NCI-H2081 treated with DMSO at 0.1 percent for 48 hours (cell line): Measurements from ENCODE around the gene SOSTDC1.
"Not testable (repeated sequence)": the region's sequence is repeated elsewhere in the genome, so short reads cannot be mapped to it uniquely, and the experiment has no call there.

ENCODE experiments used
- DNase-seq: peaks from one replicate; lab custom pipeline; 2025; lab: John Stamatoyannopoulos, UW

SOSTDC1 gene, protein sequence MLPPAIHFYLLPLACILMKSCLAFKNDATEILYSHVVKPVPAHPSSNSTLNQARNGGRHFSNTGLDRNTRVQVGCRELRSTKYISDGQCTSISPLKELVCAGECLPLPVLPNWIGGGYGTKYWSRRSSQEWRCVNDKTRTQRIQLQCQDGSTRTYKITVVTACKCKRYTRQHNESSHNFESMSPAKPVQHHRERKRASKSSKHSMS

GRCh38 chr7:16465469-16466361 is at the start of gene SOSTDC1:
Gene SOSTDC1, minus strand, starts transcription at chr7:16465738. Its CDS starts 70 bp downstream, at chr7:16465668.
- no peak for DNase-seq

DNA sequence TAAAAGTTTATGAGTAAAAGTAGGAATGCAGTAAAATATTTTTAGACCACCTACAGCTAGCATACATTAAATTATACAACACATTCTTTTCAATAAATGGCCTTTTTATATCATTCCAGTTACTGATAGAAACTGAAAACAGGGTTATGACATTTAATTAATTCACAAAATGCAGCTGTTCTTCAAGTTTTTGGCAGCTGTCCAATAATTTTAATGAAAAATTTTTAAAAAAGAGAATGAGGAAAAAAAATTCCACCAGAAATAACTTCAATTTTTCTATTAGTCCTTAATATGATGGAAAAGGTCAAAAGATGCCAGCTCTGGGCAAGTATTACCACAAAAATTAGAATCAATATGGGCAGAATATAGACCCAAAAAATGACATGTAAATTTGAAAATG is 49.2 kb upstream of the SOSTDC1 start:
- no peak for DNase-seq

DNA sequence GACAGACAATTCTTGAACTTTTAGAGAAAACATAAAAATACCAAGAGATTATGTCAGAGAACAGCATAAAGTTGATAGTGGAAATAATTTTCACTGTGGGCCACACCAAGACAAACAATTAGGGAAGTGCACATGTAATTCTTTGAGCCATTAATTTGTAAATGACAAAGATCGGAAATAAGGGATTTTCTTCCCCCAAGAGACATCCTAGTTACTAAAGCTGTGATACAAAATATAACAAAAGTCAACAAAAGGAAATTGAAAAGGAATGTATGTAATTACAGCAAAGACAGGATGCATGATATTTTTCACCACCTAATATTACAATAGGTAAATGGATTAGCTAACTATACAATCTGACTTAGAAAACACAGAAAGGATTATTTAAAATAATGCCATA is 48.7 kb upstream of the SOSTDC1 start:
- no peak for DNase-seq

DNA sequence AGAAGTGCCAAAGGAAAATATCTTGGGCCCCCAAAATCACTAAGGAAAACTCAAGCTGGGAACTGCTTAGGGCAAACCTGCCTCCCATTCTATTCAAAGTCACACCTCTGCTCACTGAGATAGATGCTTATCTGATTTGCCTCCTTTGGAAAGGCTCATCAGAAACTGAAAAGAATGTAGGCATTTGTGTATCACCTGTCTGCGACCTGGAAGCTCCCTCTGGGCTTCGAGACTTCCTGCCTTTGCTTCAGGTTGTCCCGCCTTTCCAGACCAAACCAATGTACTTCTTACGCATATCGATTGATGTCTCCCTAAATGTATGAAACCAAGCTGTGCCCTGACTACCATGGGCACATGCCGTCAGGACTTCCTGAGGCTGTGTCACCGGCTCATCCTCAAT is 46.6 kb upstream of the SOSTDC1 start:
- DNase-seq, result no peak

DNA sequence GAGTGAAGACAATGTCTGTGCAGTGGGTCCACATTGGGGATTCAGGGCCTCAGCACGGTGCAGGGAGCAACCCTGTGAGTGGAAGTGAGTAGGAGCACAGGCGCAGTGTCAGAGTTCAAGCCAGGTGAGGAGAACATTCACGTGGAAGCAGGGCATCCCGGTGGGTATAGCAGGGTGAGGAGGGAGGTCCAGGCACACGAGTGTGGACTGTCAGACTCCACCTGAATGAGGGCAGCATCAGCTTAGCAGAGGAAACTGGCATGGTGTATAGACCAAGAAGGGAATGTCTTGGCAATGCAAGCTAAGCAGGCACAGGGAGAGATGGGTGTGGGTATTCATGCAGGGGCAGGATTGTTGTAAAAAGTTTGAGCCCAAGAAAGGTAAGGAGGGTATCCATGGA is 45.8 kb upstream of the SOSTDC1 start:
- no peak for DNase-seq

DNA sequence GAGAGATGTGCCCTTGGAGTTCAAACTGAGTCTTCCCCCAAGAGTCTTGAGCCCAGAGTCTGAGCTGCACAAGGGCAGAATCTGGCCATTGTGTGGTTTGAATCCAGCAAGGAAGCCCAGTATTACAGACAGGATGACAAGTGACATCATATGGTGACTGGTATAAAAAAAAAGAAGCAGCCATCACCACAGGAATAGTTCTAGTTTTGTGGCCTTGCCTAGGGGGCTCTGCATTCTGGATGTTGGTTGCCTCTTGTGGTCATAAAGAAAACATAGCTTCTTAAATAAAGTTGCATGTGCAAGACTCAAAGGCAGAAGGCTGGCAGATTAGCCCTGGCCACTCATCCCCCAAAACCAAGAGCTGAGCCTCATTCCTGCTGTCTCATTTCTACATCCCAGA is 44.3 kb upstream of the SOSTDC1 start:
- no peak for DNase-seq

DNA sequence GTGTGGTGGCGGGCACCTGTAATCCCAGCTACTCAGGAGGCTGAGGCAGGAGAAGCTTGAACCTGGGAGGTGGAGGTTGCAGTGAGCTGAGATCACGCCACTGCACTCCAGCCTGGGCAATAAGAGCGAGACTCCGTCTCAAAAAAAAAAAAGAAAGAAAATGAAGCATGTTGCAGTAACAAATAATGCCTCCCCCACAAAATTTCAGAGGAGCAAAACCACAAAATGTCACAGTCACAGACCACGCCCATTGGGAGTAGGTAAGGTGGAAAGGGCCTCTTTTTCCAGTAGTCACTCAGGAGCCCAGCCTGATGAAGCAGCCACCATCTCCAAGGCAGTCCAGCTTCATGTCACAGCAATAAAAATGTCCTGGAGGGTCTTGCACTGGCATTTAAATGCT is 40.9 kb upstream of the SOSTDC1 start:
- not testable (repeated sequence) for DNase-seq

DNA sequence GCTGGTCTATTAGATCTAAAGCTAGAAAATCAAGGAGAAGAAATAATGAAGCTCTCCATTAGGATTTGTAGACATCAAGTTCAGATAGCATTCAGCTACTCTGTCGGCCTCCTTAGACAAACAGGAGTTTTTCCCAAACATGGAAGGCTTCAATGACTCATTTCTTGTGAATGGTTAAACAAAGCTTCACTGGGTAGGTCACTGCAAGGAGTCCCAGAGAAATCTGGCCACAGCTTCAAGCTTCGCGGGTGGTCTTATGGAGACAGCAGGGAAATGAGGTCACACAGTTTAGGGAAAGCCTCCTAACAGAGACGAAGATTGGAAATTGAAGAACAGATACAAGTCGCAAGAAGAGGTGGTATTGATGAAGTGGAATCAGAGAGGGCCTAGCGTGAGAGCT is 38.5 kb upstream of the SOSTDC1 start:
- DNase-seq, result no peak

DNA sequence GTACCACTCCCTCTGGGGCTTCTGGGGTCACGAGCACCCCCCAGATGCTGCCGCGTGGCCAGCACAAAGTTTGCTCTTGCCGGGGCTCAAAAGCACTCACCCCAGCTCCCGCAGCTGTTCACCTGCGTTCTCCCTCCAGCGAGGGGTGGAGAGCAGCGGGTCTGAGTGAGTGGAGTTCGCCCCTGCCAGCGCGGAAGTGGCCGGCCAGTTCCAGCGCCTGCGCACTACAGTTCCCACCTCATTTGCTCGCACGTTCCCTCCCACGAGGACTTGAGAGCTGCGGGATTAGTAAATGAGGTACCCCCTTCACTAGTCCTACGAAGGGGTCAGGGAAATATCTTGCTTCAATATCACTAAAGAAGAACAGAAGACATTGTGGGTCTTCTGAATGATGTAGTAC is 36.8 kb upstream of the SOSTDC1 start:
- DNase-seq, result no peak

DNA sequence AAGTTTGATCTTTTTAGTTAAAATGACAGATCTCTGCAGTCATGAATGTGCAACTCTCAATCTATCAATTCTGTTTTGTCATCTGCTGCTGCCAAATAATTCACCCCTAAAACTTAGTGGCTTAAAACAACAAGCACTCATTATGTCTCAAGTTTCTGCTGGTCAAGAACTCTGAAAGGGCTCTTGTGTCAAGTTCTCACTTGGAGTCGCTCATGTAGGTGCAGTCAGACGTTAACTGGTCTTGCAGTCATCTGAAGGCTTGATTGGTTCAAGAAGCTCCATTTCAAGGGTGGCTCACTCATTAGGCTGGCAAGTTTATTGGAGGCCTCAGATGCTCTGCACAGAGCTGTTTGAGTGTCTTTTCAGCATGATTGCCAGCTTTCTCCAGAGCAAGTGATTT is 32.6 kb upstream of the SOSTDC1 start:
- no peak for DNase-seq

GRCh38 chr7:16494955-16495719 is 29.6 kb upstream of the SOSTDC1 start:
- no peak for DNase-seq

GRCh38 chr7:16494551-16494950 is 29.0 kb upstream of the SOSTDC1 start:
- DNase-seq, result no peak

DNA sequence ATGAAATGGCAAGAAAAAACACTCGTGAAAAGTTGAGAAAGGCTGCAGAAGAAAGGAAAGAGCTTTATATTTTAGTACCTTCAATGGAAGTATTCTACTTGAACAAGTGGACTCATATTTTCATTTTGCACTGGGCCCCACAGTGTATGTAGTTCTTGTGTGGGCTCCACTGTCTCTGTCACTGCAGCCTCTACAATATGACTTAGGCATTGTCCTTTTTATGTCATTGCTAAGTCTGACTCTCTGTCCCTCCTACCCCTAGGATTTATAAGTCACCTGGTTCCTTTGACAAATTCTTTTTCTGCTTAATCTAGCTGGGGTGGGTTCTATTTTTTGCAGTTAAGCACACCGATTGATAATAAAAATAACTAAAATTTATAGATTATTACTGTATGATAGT is 27.7 kb upstream of the SOSTDC1 start:
- no peak for DNase-seq

GRCh38 chr7:16492513-16493062 is 27.1 kb upstream of the SOSTDC1 start:
- no peak for DNase-seq

DNA sequence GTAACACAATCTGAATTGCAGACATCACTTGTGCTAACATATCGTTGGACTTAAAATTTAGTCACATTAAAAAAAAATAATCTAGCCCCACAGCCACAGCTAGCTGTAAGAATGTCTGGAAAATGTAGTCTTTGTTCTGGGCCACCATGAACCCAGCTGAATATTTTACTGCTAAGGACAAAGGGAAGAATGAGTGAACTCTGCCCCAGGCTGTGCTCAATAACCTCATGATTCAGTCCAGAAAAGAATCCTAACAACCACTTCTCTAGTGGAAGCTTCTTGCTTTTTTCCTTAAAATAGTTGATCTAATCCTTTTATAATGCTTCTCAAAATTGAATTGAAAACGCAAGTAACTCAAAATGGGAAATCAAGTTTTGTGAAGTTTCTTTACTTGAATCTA is 25.6 kb upstream of the SOSTDC1 start:
- DNase-seq, result no peak

DNA sequence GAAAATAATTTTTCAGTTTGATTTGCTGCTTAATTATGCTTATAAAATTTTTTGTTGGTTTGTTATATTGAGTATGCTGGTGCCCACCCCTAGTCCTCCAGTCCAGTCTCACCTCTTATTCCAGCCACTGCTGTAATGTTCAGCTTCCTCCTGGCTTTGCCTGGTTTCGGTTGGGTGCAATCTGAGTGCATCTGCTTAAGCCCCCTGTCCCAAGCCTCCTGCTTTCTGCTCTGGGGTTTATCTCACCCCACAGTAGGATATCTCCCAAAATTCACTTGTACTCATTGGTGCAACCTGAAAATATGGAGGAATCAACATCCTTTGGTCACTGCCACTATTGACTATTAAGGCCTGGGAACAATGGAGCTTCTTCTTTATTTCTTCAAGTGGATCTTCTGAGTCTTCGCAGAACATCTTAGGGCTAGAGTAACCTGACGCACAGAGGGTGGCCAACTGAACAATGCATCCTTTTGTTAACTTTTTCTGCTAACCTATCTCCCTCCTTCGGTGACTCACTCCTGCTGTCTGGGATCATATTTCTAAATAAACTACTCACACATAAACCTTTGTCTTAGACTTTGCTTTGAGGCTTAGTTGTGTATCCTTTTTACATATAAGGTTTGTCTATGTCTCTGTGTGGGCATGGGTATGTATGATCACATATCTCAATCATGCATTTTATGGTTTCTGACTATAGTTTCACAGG is 19.1 kb upstream of the SOSTDC1 start:
- no peak for DNase-seq

DNA sequence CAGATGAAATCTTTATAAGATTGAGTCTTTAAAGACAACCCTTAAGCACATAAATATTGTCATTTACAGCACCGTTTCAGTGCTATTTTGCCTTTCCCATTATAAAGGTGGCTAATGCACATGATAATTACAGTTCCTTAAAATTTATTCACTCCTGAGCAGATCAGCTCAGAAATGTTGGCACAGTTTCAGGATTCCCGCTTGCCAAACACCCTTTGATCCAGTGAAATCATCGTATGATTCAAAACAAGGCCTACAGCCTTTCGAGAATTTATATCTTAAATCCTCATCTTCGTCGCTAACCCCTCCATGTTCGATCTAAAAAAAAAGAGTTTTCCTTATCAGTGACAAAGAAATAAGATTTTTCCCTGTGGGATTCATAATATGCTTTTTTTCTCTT is 14.1 kb upstream of the SOSTDC1 start:
- no peak for DNase-seq

GRCh38 chr7:16479161-16479560 is 13.6 kb upstream of the SOSTDC1 start:
- DNase-seq, result no peak

GRCh38 chr7:16471933-16472332 is 6.4 kb upstream of the SOSTDC1 start:
- no peak for DNase-seq

GRCh38 chr7:16463949-16464715 is 1.4 kb downstream of the SOSTDC1 start:
- no peak for DNase-seq

DNA sequence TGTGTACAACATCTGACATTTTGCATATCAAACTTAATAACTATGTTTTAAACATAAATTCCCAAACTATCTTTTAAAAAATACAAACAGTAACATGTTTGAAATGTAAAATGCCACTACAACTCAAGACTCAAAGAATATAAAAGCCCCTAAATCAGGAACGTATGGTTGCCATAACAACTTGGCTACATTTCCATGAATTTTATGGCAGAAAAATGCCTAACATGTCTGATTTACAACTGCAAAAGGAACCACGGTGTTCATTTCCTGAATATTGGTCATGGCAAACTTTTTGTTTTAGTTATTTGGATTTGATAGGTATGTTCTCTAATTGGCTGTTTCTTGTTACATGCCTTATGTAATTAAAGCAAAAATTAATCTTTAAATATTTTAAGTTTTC is 2.0 kb downstream of the SOSTDC1 start:
- no peak for DNase-seq
